Measurements from ENCODE around the gene UNC5C.

DNA sequence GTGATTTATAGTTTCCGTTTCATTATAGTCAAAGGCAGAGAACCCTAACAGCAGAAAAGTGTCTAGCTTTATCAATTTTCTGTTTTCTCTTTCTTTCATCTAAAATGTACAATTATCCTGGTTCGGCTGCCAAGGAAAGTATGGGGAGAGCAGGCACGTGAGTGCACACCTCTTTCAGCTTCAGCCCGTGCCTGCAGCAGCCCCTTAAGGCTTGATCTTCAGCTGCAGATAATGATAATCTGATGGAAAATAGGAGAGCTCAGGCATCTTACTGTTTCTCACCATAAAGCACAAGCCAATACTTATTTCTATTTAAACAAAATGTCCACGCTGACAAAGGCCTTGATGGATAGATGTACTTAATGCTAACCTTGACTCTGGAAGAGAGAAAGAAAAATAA lies 334.4 kb downstream of the UNC5C start:
- no peak for TF ChIP-seq FOXM1 (IDR thresholded peaks at IDR 0.05; ENCODE audit: borderline replicate concordance)
- no peak for TF ChIP-seq TARDBP (IDR thresholded peaks at IDR 0.05)
- no peak for TF ChIP-seq ELF4 (IDR thresholded peaks at IDR 0.05)
- no peak for TF ChIP-seq SP1 (IDR thresholded peaks at IDR 0.05)
- no peak for TF ChIP-seq FOXK2 (IDR thresholded peaks at IDR 0.05)
- TF ChIP-seq FOXA1 (IDR thresholded peaks at IDR 0.05) = no peak
- no peak for TF ChIP-seq BHLHE40 (IDR thresholded peaks at IDR 0.05; ENCODE audit: borderline replicate concordance)
- TF ChIP-seq SUZ12 (IDR thresholded peaks at IDR 0.05) = no peak

All from HEK293T (cell line).